Cerebellar cortex (tissue), 1 donor: Measurements from ENCODE around the gene SLC5A4.

ENCODE experiments used
- DNase-seq: peaks from one replicate; pipeline ENCODE4 v3.0.0-alpha.2; 2015; ENCODE audit warnings: low spot score

SLC5A4 gene

DNA sequence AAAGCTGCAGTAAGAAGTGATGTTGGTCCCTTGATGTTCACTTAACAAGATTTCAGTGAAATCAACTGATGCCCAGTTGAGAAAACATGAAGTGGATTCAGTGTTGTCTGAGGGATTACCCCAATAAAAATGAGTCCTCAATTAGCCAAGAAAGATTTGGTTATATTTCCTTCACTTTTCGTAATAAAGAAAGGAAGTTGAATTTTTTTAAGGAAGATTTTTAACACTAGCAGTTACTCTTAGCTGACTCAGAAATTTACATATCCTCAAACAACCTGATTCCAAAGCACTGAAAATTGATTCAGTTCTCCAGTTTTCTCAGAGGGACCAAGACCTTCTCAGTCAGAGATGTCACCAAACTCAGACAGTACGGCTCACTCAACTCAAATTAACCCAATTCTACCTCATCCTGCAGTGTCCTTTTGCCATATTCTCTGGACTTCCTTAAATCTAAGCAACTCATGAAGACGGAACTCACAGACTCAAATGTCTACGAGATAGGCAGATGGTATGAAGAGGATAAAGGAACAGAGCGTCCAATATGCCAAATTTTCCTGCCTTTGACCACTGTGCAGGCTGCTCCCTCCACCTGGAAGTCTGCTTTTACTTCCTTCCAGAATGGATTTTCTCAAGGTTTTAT lies 22.8 kb downstream of the SLC5A4 start:
- no peak for DNase-seq

- no peak for DNase-seq
These were observed 28.6 kb downstream of the SLC5A4 start for GRCh38 chr22:32226326-32227104.

DNA sequence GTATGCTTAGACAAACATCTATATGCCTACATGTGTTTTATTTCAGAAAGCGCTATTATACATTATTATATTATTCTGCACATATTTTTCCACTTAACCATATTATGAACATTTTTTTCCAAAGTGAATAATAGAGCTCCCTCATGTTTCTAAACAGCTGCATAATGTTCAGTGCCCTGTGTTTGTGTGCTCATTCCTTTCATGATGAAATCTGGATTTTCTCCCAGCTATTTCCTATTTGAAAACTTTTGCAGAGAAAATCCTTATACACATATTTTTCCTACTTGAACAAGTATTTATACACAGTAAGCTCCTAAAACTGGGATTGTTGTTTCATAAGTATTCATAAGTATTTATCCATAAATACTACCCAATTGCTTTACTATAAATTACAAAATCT lies 32.2 kb downstream of the SLC5A4 start:
- DNase-seq, result no peak

GRCh38 chr22:32219026-32219425 lies 36.1 kb downstream of the SLC5A4 start:
- no peak for DNase-seq

DNA sequence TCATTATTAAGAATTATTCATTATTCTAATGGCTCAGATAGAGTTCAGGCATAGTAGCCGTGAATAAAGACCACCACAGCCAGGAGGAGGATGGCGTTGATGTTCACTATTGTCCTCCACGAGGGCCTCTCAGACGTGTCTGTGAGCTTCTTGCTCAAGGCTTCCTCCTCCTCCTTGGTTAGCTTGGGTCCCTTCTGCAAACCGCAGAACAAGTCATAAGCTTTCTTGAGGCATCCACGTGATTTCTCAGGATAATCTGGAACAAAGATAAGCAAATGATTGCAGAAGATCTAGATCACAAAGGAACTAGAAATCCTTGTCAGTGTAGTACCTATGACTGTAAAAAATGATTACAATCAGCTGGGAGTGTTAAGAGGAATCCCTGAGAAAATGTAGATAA lies 36.7 kb downstream of the SLC5A4 start:
- no peak for DNase-seq

DNA sequence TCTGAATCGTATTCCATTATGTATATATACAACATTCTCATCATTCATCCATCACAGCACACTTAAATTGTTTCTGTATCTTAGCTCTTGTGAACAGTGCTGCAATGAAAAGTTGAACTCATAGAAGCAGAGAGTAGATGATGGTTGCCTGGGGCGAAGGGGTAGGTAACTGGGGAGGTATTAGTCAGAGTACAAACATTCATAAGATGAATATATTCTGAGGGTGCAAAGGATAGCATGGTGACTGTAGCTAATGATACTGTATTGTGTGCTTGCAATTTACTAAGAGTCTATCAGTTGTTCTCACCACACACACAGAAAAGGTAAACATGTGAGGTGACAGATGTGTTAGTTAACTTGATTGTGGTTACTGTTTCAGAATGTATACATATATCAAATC lies 37.7 kb downstream of the SLC5A4 start:
- no peak for DNase-seq

DNA sequence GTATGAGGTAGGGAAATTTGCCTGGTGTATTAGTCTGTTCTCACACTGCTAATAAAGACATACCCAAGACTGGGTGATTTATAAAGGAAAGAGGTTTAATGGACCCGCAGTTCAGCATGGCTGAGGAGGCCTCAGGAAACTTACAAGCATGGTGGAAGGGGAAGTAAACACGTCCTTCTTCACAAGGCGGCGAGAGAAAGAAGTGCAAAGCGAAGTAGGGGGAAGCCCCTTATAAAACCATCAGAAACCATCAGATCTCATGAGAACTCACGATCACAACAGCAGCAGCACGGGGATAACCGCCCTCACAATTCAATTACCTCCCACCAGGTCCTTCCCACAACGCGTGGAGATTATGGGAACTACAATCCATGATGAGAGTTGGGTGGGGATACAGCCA lies 38.2 kb downstream of the SLC5A4 start:
- no peak for DNase-seq

DNA sequence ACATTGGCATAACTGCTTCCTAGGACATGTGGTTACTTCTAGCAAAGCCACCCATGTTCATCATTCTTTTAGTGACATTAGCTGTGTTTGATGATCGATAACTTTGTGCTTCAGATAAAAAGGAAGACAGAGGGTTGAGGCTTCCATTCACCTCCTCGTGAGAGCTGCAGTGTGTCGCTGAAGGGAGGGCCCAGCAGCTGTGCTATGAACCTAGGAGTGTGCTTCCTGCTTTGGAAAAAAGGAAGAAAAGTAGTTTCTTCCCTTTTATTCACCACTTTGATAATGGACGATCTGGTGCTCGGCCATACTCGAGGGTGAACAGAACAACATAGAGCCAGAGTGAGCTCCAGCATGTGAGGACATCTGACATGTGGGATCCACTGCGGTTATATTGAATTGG lies 44.1 kb downstream of the SLC5A4 start:
- no peak for DNase-seq

DNA sequence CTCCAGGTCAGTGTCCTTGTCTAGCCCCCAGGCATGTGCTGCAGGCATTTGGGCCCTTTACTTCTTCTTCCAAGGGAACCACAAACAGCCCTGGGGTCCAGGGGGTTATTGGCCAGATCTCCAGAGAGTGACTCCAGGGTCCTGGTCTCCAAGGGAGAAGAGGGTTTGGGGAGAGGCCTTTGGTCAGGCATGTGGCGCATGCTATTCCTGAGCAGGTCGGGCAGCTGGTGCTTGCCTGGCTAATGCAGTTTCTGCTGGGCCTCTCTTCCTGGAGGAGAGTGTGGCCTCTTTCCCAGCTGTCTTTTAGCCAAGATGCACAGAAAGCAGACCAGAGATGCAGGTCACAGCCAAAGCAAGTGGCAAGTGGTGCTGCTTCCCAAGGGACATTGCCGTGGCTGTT lies 46.5 kb downstream of the SLC5A4 start:
- peak; percentile 18 for DNase-seq

DNA sequence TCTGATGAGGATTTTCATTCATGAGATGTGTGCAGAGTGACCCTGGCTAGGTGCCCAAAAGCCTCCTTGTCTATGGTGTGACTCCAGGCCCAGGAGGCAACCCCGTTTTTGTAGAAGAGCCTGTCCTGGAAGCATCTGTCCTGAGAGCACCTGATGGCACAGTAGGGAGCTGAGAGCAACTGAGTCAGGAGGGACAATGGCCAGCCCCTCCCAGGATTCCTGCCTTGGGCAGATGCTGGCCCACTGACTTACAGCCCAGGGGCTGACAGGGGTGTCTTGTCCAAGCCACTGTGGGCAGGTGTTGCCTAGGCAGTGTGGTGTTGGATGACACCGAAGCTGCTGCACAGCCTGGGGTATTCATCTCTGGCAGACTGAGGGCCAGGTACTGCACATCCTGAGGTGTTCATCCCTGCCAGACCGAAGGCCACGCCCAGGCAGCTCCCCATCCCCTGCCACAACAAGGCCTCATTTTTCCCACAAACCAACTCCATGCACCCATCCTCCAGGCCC lies 47.1 kb downstream of the SLC5A4 start:
- no peak for DNase-seq

DNA sequence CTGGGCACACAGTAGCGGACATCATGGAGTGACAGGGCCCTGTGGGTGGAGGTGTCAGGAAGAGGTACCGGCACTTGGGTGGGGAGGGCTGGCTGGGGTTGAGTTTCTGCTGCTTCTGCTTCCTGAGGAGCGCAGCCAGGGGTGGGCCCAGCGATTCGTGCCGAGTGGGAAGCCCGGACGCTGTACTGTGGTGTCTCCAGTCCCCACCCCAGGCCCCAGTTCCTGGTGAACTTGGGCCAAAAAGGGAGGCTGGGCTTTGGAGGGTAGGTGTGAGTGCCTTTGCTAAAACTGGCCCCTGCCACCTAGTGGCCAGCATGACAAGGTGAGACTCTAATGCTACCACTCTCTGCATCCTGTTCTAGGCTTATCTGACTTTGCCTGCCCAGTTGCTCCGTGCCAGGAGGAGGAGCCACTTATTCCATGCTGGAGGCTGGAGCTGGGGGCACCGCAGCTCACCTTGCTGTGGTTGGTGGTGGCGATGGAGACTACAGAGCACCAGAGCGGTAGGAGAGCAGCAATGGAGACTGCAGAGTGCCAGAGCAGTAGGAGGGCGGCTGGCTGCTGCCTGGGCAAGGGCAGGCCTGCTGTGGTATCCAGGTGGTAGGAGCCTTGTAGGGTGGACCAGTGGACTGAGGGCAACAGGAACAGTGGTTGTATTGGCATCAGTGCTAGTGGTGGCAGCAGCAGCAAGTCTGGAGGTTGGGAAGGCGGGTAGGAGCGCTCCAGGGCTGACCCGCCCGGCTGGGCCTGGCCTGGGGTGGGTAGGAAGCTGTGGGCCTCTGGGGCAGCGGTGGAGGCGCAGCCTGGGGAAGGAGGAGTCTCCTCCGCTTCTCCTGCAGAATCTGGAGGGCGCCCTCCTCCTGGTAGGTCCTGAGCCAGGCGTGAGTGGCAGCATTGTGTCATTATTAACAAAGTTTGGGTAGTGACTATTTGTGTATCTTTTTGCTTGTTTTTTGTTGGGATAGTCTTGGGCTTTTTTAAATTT lies 48.1 kb downstream of the SLC5A4 start:
- DNase-seq, result peak; percentile 47

GRCh38 chr22:32205974-32206773 lies 49.0 kb downstream of the SLC5A4 start:
- no peak for DNase-seq

- peak; percentile 70 for DNase-seq
These were observed 50.1 kb downstream of the SLC5A4 start, which contains the start of gene RFPL2 for GRCh38 chr22:32204856-32205722. RFPL2 (minus strand) TSS chr22:32205073; CDS start chr22:32202451, 2,622 bp downstream.

- peak; percentile 53 for DNase-seq
These were observed 50.9 kb downstream of the SLC5A4 start for GRCh38 chr22:32204040-32204855.

- DNase-seq, result no peak
These were observed 51.7 kb downstream of the SLC5A4 start for GRCh38 chr22:32203181-32204039.

GRCh38 chr22:32202539-32203180 lies 52.5 kb downstream of the SLC5A4 start:
- DNase-seq, result peak; percentile 68

DNA sequence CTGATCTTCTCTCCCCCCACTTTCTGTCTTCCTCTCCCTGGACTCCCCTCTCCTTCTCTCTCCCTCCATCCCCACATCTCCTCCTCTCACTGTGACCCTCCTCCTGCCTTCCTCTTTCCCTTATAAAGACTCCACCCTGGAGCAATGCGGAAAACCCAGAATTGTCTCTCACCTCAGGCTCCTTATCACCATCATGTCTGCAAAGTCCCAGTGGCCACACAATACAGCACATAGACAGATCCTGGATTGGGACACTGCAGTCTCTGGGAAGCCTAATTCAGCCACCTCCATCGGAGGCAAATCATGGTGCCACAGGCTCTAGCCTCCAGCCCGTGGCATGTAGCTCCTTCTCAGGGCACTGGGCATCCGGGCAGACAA lies 53.0 kb downstream of the SLC5A4 start:
- DNase-seq, result no peak

DNA sequence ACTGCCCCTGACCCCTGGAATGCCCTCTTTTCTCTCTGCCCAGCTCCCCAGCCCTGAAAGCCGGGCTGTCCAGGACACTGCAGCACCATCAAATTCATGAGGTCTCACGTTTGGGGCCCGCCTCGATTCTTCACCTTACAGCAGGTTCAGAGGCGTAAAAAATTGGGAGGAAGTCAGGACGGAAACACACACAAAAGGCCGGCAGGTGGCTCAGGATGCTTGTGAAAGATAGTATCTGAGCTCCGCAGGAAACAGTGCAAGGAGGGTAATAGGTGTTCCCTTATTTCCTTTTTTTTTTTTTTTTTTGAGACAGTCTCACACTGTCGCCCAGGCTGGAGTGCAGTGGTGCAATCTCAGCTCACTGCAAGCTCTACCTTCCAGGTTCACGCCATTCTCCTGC lies 54.4 kb downstream of the SLC5A4 start:
- no peak for DNase-seq
